Stimulated activated CD8-positive, alpha-beta memory T cell treated with anti-CD3 and anti-CD28 coated beads, Interleukin-2, amount 100 ng/mL, for 1 hour (primary cell): Measurements from ENCODE around the gene SIRT5.

Experiments
- DNase-seq, 2 donors: peaks; one replicate each; pipeline ENCODE4 v3.0.0-alpha.2; 2020; ENCODE audit warnings: low read depth in 2 of 2

SIRT5 gene

DNA sequence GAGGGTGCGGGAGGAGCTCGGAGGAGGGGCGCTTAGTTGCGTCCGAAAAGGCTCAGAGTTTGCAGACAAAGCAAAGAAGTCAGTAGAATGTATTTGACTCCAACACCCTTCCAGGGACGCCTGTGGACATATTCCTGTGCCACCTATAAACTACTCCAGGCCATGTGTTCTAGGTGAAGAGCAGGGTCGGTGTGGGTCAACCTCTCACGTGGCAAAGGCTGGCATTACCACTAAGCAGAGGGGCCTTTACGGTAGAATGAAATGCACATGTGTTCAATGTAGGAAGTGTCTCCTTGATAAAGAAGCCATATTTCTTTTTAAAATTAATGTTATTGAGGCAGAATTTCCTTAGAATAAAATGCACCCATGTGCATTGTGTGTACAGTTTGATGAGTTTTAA lies 15.4 kb downstream of the SIRT5 start:
- no peak for DNase-seq

DNA sequence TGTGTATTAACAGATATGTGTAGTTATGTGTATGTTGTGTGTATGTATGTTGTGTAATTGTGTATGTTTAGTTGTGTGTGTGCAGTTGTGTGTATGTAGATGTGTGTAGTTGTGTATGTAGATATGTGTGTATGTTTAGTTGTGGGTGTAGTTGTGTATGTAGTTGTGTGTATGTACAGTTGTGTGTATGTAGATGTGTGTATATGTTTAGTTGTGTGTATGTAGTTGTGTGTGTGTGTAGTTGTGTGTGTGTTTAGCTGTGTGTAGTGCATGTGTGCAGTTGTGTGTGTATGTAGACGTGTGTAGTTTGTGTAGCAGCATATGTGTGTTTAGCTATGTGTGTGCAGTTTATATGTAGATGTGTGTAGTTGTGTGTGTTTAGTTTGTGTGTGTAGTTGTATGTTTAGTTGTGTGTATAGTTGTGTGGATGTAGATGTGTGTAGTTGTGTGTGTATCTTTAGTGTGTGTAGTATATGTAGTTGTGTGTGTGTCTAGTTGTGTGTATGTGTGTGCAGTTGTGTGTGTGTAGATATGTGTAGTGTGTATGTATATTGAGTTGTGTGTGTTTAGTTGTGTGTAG lies 16.3 kb downstream of the SIRT5 start:
- no peak for DNase-seq

DNA sequence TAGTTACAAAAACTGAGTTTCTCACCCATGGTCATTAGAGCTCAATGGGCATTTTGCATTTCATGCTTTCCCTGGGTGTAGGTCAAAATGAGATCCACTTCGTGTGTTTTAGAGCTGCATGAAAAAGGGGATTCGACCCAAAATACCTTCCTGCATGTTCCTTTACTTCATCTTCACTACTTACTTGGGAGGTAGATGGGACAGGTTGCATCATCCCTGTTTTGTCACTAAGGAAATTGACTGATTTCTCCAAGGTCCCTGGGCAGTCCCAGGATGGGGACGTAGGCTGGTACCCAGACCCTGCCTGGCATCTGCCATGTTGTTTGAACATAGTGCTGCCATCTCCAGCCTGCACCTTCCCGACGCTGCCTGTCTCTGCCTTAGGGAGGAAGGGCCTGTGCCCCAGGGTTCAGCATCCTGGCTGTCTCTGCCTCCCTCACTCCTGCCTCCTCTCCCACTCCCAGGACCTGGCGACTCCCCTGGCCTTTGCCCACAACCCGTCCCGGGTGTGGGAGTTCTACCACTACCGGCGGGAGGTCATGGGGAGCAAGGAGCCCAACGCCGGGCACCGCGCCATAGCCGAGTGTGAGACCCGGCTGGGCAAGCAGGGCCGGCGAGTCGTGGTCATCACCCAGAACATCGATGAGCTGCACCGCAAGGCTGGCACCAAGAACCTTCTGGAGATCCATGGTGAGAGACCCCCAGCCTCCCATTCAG lies 17.0 kb downstream of the SIRT5 start:
- DNase-seq: no peak

DNA sequence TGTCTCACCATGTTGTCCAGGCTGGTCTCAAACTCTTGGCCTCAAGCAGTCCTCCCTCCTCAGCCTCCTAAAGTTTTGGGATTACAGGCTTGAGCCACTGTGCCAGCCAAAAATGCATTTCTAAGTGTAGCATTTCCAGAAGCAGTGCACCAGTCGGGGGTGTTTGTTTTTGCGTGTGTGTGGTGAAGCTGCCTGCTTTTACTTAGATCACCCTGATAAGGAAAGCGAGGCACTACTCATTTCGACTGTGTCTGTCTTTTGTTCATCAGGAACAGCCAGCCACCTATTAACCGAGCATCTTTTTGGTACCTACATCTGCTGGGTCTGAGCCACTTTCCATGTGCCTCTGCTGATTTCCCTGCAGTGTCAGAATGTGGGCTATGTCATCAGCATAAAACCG lies 18.7 kb downstream of the SIRT5 start:
- no peak for DNase-seq

DNA sequence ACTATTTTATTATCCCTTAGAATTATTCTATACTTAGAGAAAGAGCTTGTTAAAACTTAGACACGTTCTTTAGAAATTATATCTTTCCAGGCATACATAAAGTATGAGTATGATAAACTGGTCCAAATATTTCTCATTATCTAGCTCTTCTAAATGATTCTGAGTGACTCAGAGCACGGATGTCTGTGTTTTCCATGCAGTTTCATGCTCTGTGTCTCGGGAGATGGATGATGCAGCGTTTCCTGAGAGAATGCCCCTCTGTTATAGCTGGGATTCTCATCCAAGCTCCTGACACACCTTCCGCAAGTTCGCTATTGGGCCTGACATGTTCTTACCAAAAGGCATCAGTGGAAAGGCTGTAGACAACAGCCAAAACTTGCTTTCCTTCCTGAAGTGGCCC lies 19.3 kb downstream of the SIRT5 start:
- no peak for DNase-seq

- DNase-seq: no peak
These were observed 22.7 kb downstream of the SIRT5 start for GRCh38 chr6:13597073-13597472.

DNA sequence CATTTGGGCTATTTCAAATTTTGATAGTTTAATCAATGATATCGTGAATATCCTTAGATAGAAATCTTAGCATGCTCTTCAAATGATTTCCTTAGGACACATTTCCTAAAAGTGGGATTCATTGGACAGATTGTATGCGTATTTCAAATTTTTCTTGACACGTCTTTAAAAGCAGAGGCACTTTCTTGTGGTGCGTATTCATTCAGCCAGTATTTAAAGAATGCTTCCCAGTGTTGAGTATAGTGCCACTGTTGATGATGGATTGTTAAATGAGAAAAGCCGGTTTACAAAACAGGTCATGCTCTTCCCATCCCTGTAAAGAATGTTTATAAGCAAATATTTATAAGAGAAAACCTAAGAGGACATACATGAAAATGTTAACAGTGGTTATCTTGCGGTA lies 25.6 kb downstream of the SIRT5 start:
- DNase-seq: no peak

DNA sequence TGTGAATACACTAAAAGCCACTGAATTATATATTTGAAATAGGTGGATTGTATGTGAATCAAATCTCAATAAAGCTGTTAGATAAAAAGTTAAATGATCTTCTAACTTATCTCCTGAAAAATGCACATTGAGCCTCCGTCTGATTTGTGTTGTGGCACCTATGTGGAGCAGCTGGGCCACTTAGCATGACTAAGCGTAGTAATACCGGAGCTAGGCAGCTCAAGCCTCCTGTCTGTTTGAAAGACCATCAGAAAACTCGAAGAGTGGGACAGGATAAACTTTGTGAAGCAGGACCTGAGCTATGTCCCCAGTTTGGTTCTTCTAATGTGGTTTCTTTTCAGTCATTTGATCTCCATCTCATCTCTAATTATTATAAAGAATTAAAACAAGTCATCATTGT lies 29.7 kb downstream of the SIRT5 start:
- no peak for DNase-seq

- DNase-seq: no peak
These were observed 30.4 kb downstream of the SIRT5 start for GRCh38 chr6:13604546-13605416.

DNA sequence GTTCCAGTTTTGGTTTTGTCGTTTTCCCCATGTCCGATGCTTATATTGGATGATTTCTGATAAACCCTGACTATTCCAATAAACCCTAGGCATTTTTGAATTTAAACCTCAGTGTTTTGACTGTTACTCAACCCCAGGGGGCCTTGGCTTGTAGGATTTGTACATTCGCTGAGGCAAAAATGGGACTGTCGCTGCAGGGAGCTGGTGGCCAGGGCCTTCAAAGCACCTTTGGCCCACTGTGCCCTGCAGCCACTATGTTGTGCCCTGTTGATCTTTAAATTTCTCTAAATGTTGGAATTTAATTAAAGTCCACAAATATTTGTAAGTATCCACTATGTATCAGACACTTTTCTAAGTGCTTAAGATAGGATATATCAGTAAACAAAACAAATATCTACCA lies 31.2 kb downstream of the SIRT5 start:
- DNase-seq: no peak

GRCh38 chr6:13611715-13612114 lies 37.3 kb downstream of the SIRT5 start:
- no peak for DNase-seq

DNA sequence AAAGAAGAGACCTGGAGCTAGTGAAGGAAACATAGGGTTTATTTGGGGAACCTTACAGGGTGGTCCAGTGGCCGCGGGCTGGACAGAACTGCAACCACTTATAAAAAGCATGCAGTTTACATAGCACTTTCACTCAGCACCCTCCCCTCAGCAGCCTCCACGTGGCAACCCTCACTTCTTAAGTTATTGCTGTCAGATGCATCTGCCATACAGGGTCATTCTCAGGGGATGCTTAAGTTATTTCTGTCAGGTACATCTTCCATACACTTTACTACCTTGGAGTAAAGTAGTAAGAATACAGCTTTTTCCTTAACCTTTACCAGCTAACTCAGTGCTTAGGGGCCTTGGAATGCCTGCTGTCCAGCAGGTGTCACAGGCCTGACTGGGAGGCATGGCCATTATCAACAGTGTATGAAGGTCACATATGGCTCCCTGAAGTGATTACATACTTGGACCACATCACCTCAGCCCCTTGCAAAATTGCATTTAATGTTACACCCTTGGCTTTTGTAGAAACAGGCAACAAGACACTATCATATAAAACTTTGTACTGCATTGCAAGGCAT lies 38.7 kb downstream of the SIRT5 start:
- no peak for DNase-seq

DNA sequence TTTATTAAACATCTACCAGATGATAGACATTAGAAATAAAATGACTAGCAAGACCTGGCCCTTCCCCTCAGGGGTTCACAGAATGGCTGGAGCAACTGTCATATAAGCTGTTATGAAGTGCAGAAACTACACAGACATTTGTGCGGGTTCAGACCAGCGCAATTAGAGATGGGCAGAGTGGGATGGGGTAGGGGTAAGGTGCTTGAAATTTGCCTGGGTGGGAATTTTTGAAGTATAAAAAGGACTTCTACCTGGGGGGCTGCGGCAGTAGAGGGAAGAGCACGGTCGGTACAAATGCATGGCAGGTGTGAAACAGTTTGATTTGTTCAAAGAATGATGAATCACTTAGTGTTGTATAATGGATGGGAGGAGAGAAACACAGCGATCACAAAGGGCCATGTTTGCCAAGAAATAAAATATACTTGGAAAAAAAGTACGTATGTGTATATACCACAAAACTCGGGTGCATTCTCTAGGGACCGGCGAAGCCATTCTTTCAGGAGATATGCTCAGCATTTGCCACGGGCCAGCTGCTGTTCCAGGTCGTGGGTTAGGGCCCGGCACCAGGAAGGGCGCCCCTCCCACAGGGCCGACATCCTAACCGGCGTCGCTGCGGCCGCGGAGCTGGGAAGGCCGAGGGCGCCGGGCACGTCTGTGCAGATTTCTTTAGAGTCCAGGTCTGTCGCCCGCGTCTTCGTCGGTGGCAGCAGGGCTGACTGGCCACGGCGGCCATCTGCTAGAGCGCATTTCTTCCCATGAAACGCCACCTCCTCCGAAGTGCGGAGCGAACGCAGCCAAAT lies 39.9 kb downstream of the SIRT5 start:
- DNase-seq: no peak

DNA sequence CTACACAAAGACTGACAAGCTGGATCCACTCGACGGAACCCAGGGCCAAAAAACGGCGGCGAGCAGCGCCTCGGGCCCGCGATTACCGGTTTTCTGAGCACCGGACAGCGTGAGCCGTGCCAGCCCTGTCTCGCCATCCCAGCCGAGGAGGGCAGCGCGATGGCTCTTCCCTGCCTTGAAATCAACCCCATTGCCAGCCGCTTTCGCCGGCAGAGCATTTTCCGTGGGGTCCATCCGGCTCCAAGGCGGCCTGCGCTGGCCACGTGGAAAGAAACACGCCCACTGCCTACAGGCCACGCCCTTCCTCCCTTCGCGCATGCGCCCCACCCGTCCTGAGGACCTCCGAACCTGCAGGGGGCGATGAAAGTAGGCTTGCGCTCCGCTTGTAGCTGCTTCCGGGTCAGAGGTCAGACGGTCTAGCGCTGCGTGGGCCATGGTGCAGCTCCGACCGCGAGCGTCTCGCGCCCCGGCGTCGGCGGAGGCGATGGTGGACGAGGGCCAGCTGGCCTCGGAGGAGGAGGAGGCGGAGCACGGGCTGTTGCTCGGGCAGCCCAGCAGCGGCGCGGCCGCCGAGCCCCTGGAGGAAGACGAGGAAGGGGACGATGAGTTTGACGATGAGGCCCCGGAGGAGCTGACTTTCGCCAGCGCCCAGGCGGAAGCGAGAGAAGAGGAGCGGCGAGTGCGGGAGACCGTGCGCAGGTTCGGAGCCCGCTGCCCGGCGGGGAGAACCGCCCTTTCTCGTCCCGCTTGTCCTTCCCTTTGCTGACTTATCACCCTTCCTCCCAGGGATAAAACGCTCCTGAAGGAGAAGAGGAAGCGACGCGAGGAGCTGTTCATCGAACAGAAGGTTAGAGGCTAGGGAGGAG lies 40.8 kb downstream of the SIRT5 start, which contains the start of gene NOL7:
Gene NOL7 (plus strand): TSS at position 410 of the 866 bp plus-strand sequence. CDS start 24 bp downstream, at position 434.
- DNase-seq: peak; percentile 97

DNA sequence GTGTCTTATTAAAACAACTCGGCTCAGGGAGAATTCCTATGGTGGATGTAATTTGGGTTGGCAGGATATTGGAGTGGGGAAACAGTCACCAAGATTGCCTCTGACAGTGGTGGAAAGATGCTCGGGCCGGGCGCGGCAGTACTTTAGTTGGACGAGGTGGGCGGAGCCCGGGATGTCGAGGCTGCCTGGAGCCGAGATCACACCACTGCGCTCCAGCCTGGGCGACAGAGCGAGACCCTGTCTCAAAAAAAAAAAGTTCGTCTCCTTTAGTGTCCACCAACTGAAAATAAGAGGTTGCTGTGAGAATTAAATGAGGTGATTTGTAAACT lies 41.4 kb downstream of the SIRT5 start:
- peak in 1 of 2 donors; percentile 23 for DNase-seq

- no peak for DNase-seq
These were observed 42.7 kb downstream of the SIRT5 start for GRCh38 chr6:13617066-13617465.

- no peak for DNase-seq
These were observed 50.5 kb downstream of the SIRT5 start for GRCh38 chr6:13624871-13625288.

DNA sequence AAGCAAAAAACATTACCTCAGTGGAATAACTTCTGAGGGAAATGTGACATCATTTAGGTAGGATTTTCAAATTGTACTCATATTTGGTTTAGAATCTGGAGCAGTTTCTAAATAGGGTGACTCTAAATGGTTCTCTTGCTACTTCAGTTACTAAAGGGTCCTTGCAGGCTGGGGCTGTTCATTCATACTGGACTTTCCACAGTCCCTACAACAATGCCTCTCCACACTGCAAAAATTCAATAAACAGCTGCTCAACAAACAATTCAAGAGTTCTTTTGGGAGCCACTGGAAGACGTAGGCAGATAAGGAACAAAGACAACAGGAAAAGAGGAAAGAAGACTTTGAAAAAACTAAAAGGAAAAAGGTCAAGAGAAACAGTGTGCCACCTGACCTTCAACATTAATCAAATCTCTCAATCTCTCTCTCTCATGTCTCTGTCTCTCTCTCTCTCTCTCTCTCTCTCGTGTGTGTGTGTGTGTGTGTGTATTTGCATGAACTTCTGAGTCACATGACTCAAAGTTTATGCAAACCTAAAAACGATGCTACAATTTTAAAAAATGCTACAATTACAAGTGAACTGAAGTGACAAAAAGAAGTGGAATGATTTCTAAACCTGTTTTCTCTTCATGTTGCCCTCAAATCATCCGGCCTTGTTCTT lies 55.2 kb downstream of the SIRT5 start:
- DNase-seq: no peak

- no peak for DNase-seq
These were observed 56.1 kb downstream of the SIRT5 start for GRCh38 chr6:13630499-13630898.

GRCh38 chr6:13633343-13633742 lies 58.9 kb downstream of the SIRT5 start:
- DNase-seq: no peak
